Suprapubic skin (tissue), 4 donors: ENCODE results near the gene PJVK.

ENCODE experiments used
- POLR2A ChIP-seq, 2 donors: fragments of 450-650 bp; IDR thresholded peaks; one replicate each; pipeline ENCODE4 v1.6.1; 2017; ENCODE audit warnings: antibody characterized with exemption in 2 of 2, mild to moderate bottlenecking in 2 of 2, moderate library complexity in 2 of 2
- POLR2AphosphoS5 ChIP-seq, 3 donors: sonication (generic); formaldehyde crosslinking; IDR thresholded peaks; one replicate each; pipeline ENCODE4 v1.6.1; 2017; ENCODE audit warnings: antibody characterized with exemption in 3 of 3
- TF ChIP-seq, protein P1 (sequence below), 2 donors: fragments of 200-600 bp in 1 of 2; fragments of 450-650 bp in 1 of 2; sonication (generic) in 1 of 2; IDR thresholded peaks; one replicate each; pipeline ENCODE4 v1.5.1; 2016 to 2019; ENCODE audit warnings: antibody characterized with exemption in 2 of 2, mild to moderate bottlenecking in 1 of 2, moderate library complexity in 1 of 2

- TF ChIP-seq POLR2A (IDR thresholded peaks at IDR 0.05) (no peak), POLR2AphosphoS5 (IDR thresholded peaks at IDR 0.05) (no peak)
- TF ChIP-seq, protein P1, sequence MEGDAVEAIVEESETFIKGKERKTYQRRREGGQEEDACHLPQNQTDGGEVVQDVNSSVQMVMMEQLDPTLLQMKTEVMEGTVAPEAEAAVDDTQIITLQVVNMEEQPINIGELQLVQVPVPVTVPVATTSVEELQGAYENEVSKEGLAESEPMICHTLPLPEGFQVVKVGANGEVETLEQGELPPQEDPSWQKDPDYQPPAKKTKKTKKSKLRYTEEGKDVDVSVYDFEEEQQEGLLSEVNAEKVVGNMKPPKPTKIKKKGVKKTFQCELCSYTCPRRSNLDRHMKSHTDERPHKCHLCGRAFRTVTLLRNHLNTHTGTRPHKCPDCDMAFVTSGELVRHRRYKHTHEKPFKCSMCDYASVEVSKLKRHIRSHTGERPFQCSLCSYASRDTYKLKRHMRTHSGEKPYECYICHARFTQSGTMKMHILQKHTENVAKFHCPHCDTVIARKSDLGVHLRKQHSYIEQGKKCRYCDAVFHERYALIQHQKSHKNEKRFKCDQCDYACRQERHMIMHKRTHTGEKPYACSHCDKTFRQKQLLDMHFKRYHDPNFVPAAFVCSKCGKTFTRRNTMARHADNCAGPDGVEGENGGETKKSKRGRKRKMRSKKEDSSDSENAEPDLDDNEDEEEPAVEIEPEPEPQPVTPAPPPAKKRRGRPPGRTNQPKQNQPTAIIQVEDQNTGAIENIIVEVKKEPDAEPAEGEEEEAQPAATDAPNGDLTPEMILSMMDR (IDR thresholded peaks at IDR 0.05) = no peak
Observed at GRCh38 chr2:178422097-178422496, 29.1 kb upstream of the PJVK start.
